ENCODE measurements around the gene MAGI3.

The MAGI3 gene

DNA sequence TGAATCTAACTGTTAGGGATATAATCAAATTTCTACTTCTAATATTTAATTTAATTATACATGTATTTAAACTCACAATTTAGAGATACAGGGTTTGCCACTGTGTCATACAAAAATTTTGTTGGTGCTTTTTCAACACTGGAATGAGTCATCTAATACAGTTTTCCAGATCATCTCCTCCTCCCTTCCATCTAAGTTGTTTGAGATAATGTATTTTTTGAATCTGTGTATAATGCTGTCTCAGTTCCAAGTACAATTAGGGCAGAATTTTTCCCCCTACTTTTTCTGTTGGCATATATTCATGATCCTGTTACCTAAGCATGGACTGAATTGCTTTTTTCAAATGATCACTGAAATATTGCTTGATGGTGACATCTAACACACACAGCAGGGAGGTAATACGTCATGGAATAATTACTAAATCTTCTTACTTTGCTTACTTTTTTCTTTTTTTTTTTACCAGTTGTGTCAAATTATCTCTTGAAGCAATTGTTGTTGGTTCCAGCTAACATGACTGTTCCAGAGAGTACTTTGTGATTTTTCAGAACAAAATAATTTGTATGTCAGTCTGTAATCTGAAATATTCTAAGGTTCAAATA is 146.0 kb downstream of the MAGI3 start:
- no peaks in the 10 kb centered on the region for H3K4me1 Mint-ChIP-seq
- H3K9me3 Mint-ChIP-seq, result no peaks in the 10 kb centered on the region
- TF ChIP-seq, protein P1, sequence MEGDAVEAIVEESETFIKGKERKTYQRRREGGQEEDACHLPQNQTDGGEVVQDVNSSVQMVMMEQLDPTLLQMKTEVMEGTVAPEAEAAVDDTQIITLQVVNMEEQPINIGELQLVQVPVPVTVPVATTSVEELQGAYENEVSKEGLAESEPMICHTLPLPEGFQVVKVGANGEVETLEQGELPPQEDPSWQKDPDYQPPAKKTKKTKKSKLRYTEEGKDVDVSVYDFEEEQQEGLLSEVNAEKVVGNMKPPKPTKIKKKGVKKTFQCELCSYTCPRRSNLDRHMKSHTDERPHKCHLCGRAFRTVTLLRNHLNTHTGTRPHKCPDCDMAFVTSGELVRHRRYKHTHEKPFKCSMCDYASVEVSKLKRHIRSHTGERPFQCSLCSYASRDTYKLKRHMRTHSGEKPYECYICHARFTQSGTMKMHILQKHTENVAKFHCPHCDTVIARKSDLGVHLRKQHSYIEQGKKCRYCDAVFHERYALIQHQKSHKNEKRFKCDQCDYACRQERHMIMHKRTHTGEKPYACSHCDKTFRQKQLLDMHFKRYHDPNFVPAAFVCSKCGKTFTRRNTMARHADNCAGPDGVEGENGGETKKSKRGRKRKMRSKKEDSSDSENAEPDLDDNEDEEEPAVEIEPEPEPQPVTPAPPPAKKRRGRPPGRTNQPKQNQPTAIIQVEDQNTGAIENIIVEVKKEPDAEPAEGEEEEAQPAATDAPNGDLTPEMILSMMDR (IDR thresholded peaks at IDR 0.05), result no peak
- no peaks in the 10 kb centered on the region for H3K36me3 Mint-ChIP-seq (ENCODE audit: low read depth)
- H3K27me3 Mint-ChIP-seq (ENCODE audit: low read depth, poor library complexity), result peaks cover 3% of the 10 kb centered on the region
- no peak overlapping the region for H3K27ac Mint-ChIP-seq
- no peak overlapping the region for H3K4me3 Mint-ChIP-seq
- no peak for DNase-seq

DNA sequence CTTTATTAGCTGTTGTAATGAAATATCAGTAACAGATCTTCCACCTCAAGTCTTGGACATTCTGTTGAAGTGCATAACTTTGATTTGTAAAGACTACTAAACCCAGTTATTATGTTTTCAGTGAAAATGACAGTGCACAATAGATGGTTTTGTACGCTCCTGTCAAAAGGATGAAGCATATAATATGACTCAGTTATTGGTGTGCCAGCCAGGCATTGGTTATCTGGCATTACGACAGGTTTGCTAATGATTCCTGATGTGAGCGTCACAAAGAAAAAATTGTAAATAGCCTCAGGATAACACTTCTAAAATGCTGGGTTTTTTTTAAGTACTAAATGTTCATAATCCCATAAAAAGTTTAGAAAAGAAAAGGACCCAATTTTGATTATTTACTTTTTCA is 147.9 kb downstream of the MAGI3 start:
- Mint-ChIP-seq H3K27ac (no peak overlapping the region), H3K4me3 (no peak overlapping the region), H3K4me1 (no peaks in the 10 kb centered on the region), H3K27me3 (ENCODE audit: low read depth, poor library complexity) (peaks cover under 1% of the 10 kb centered on the region), H3K36me3 (ENCODE audit: low read depth) (no peaks in the 10 kb centered on the region), H3K9me3 (no peaks in the 10 kb centered on the region)
- TF ChIP-seq, protein P1 (IDR thresholded peaks at IDR 0.05), result no peak
- no peak for DNase-seq

GRCh38 chr1:113540335-113540734 is 150.0 kb downstream of the MAGI3 start:
- TF ChIP-seq, protein P1 (IDR thresholded peaks at IDR 0.05), result no peak
- Mint-ChIP-seq H3K36me3 (ENCODE audit: low read depth) (no peaks in the 10 kb centered on the region), H3K9me3 (no peaks in the 10 kb centered on the region), H3K4me1 (no peaks in the 10 kb centered on the region), H3K4me3 (no peak overlapping the region), H3K27me3 (ENCODE audit: low read depth, poor library complexity) (no peaks in the 10 kb centered on the region), H3K27ac (peak overlapping the region; percentile 53)
- DNase-seq, result no peak

DNA sequence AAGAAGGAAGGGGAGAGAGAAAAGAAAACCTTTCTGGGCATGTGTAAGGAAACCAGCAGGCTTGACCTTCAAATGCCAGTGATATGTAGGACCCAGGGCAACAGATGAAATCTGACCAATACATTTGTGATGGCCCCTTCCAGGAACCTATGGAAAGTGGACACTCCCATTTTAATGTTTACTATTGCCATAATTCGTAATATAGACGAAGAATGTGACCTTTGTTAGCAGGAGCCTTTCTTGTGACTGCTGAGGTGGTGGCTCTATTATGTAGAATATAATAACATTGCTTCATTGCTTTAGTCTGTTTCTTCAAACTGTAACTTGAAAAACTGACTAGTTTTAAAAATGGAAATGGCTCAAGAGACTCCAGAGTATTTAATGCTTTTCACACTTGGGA is 150.8 kb downstream of the MAGI3 start:
- no peak overlapping the region for H3K4me3 Mint-ChIP-seq
- TF ChIP-seq, protein P1 (IDR thresholded peaks at IDR 0.05), result no peak
- H3K9me3 Mint-ChIP-seq, result no peaks in the 10 kb centered on the region
- no peaks in the 10 kb centered on the region for H3K36me3 Mint-ChIP-seq (ENCODE audit: low read depth)
- H3K27me3 Mint-ChIP-seq (ENCODE audit: low read depth, poor library complexity), result no peaks in the 10 kb centered on the region
- H3K27ac Mint-ChIP-seq, result no peak overlapping the region
- DNase-seq, result no peak
- no peaks in the 10 kb centered on the region for H3K4me1 Mint-ChIP-seq

GRCh38 chr1:113542221-113542701 is 151.9 kb downstream of the MAGI3 start:
- Mint-ChIP-seq H3K36me3 (ENCODE audit: low read depth) (no peaks in the 10 kb centered on the region), H3K9me3 (no peaks in the 10 kb centered on the region), H3K27me3 (ENCODE audit: low read depth, poor library complexity) (no peaks in the 10 kb centered on the region), H3K4me3 (no peak overlapping the region), H3K4me1 (no peaks in the 10 kb centered on the region), H3K27ac (no peak overlapping the region)
- no peak for DNase-seq
- TF ChIP-seq, protein P1 (IDR thresholded peaks at IDR 0.05), result no peak

DNA sequence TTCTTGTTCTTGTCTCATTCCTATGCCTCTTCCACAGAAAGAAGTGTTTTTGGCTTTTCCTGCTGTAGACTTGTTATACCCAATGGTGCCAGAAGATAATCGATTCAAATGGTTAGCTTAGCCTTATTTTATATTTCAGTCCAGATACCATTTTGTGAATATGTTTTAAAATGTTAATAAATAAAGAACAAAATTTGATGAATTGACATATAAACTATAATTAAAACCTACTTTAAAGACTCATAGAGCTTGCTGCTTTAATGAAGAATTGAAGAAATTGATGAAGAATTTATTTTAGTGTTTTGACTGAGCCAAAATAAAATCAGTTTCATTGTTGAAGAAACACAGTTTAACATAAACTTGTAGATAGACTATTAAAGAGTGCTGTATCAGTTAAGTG is 152.8 kb downstream of the MAGI3 start:
- Mint-ChIP-seq H3K9me3 (no peaks in the 10 kb centered on the region), H3K4me3 (no peak overlapping the region), H3K27me3 (ENCODE audit: low read depth, poor library complexity) (no peaks in the 10 kb centered on the region), H3K27ac (no peak overlapping the region), H3K4me1 (no peaks in the 10 kb centered on the region), H3K36me3 (ENCODE audit: low read depth) (no peaks in the 10 kb centered on the region)
- DNase-seq, result no peak
- TF ChIP-seq, protein P1 (IDR thresholded peaks at IDR 0.05), result no peak

Data from nephron progenitor cell (in vitro differentiated cells).